Endothelial cell of umbilical vein (primary cell): ENCODE data around the gene SIPA1L3.

Experiments used
- EZH2 ChIP-seq: IDR thresholded peaks from 2 replicates; pipeline ENCODE4 v1.6.1; 2012; ENCODE audit warnings: borderline replicate concordance, low read depth, mild to moderate bottlenecking, moderate library complexity, low read length, inconsistent platforms; ENCODE audit not compliant: severe bottlenecking
- FOS ChIP-seq: IDR thresholded peaks from 2 replicates; pipeline ENCODE4 v1.6.1; 2011; ENCODE audit warnings: mild to moderate bottlenecking, low read length, moderate library complexity, borderline replicate concordance; ENCODE audit not compliant: insufficient read depth
- GATA2 ChIP-seq: IDR thresholded peaks from 2 replicates; pipeline ENCODE4 v1.7.0; 2011; ENCODE audit warnings: low read depth, mild to moderate bottlenecking, moderate library complexity, mixed read lengths, low read length; ENCODE audit not compliant: insufficient read length, insufficient read depth
- JUN ChIP-seq: IDR thresholded peaks from 2 replicates; pipeline ENCODE4 v1.6.1; 2011; ENCODE audit warnings: borderline replicate concordance, low read depth; ENCODE audit not compliant: insufficient read length, insufficient read depth
- MYC ChIP-seq: IDR thresholded peaks from one replicate; pipeline ENCODE4 v1.6.1; 2011; ENCODE audit warnings: mild to moderate bottlenecking, low read depth, low read length
- POLR2A ChIP-seq: IDR thresholded peaks from 2 replicates; pipeline ENCODE4 v1.6.1; 2012; ENCODE audit warnings: low read depth, mild to moderate bottlenecking, control low read depth, low read length
- POLR2AphosphoS5 ChIP-seq: IDR thresholded peaks from 2 replicates; pipeline ENCODE4 v1.6.1; 2012; ENCODE audit warnings: low read depth, mild to moderate bottlenecking, control low read depth, low read length, moderate library complexity; ENCODE audit not compliant: insufficient read depth
- TF ChIP-seq, protein P1 (sequence below), 2 donors: IDR thresholded peaks; 1 replicate in 1 of 2; 2 replicates in 1 of 2; pipeline ENCODE4 v1.5.1; 2011; ENCODE audit warnings: low read length in 2 of 2, mild to moderate bottlenecking in 2 of 2, moderate library complexity in 2 of 2, control low read depth in 1 of 2, inconsistent platforms in 1 of 2, low read depth in 1 of 2; ENCODE audit not compliant: insufficient read depth in 1 of 2; ENCODE audit errors: extremely low read depth in 1 of 2
- TF ChIP-seq, protein P2 (sequence below): IDR thresholded peaks from 2 replicates; pipeline ENCODE4 v1.6.1; 2011; ENCODE audit not compliant: insufficient read depth, insufficient read length

DNA sequence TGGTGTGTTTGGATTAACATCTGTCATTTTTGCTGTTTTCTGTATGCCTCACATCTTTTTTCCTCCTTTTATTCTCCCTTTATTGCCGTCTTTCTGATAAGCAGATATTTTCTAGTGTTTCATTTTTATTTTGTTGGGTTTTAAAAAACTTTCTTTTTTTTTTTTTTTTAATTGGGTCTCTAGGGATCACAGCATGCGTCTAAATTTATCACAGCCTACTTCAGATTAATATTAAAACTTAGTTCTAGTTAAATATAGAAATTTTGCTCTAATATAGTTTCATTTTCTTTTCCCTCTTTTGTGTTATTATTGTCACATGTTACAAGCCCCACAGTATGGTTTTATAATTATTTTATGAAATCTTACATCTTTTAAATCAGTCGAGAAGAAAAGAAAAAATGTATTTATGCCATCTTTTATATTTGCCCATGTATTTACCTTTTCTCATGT is 52.7 kb downstream of the SIPA1L3 start:
- TF ChIP-seq POLR2A (no peak), MYC (no peak), POLR2AphosphoS5 (no peak), GATA2 (no peak), EZH2 (no peak), FOS (no peak), JUN (no peak)
- TF ChIP-seq, protein P1, sequence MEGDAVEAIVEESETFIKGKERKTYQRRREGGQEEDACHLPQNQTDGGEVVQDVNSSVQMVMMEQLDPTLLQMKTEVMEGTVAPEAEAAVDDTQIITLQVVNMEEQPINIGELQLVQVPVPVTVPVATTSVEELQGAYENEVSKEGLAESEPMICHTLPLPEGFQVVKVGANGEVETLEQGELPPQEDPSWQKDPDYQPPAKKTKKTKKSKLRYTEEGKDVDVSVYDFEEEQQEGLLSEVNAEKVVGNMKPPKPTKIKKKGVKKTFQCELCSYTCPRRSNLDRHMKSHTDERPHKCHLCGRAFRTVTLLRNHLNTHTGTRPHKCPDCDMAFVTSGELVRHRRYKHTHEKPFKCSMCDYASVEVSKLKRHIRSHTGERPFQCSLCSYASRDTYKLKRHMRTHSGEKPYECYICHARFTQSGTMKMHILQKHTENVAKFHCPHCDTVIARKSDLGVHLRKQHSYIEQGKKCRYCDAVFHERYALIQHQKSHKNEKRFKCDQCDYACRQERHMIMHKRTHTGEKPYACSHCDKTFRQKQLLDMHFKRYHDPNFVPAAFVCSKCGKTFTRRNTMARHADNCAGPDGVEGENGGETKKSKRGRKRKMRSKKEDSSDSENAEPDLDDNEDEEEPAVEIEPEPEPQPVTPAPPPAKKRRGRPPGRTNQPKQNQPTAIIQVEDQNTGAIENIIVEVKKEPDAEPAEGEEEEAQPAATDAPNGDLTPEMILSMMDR (IDR thresholded peaks at IDR 0.05; ENCODE audit: extremely low read depth in 1 of 2, insufficient read depth in 1 of 2, low read depth in 1 of 2, low read length in 2 of 2): no peak
- TF ChIP-seq, protein P2, sequence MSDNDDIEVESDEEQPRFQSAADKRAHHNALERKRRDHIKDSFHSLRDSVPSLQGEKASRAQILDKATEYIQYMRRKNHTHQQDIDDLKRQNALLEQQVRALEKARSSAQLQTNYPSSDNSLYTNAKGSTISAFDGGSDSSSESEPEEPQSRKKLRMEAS: no peak
